Spinal cord (tissue), 10 donors: ENCODE results near the gene MOB3C. TPM values are rescaled to one million over a fixed set of nuclear protein-coding genes. Genes with fewer than 3 reads are reported as not detected.
A peak's percentile ranks its signal among the peaks of the same experiment; 100 is the strongest.

Experiments used
- DNase-seq, 6 donors: peaks; one replicate each; pipeline versions ENCODE4 v3.0.0 to v3.0.0-alpha.2; 2013 to 2015; ENCODE audit warnings: low spot score in 6 of 6, low read depth in 4 of 6
- H3K27ac ChIP-seq: one replicate; pipeline ENCODE4 v1.5.1; 2013; ENCODE audit warnings: low read depth, low read length, control low read depth
- H3K27me3 ChIP-seq: one replicate; pipeline ENCODE4 v1.6.1; 2013; ENCODE audit warnings: low read length; ENCODE audit not compliant: control insufficient read depth, insufficient read depth
- H3K36me3 ChIP-seq: one replicate; pipeline ENCODE4 v1.6.1; 2013; ENCODE audit warnings: low read length; ENCODE audit not compliant: control insufficient read depth, insufficient read depth
- H3K4me1 ChIP-seq: one replicate; pipeline ENCODE4 v1.6.1; 2013; ENCODE audit warnings: low read length; ENCODE audit not compliant: control insufficient read depth, insufficient read depth
- H3K4me3 ChIP-seq: one replicate; pipeline ENCODE4 v1.5.1; 2013; ENCODE audit warnings: low read depth, low read length, control low read depth
- H3K9me3 ChIP-seq: one replicate; pipeline ENCODE4 v1.6.1; 2013; ENCODE audit warnings: low read length; ENCODE audit not compliant: control insufficient read depth, insufficient read depth
- WGBS: methylation state at CpG from one replicate; pipeline ENCODE4 v1.1.5; 2013; ENCODE audit warnings: missing lambda C conversion rate; ENCODE audit not compliant: insufficient coverage; 5-methylcytosine and 5-hydroxymethylcytosine counted together
- polyA plus RNA-seq, 2 donors: library from polyadenylated mRNA; unstranded; fragments of 120-200 nt; gene quantifications; one replicate each; pipeline ENCODE4 v1.2.1, GENCODE V29; 2013; ENCODE audit not compliant: insufficient read length in 2 of 2
- total RNA-seq, 2 donors: library from RNA; depleted of rRNA in 1 of 2; stranded (reverse); fragments of 120-200 nt in 1 of 2; fragments of >200 nt in 1 of 2; gene quantifications; one replicate each; pipeline versions ENCODE4 v1.2.3 to v1.2.4, GENCODE V29; 2013 to 2014
- donor health status: healthy.

Gene MOB3C
- total and polyA plus RNA-seq, 4 donors, result 8.4 to 18.8 (median 9.7) TPM

DNA sequence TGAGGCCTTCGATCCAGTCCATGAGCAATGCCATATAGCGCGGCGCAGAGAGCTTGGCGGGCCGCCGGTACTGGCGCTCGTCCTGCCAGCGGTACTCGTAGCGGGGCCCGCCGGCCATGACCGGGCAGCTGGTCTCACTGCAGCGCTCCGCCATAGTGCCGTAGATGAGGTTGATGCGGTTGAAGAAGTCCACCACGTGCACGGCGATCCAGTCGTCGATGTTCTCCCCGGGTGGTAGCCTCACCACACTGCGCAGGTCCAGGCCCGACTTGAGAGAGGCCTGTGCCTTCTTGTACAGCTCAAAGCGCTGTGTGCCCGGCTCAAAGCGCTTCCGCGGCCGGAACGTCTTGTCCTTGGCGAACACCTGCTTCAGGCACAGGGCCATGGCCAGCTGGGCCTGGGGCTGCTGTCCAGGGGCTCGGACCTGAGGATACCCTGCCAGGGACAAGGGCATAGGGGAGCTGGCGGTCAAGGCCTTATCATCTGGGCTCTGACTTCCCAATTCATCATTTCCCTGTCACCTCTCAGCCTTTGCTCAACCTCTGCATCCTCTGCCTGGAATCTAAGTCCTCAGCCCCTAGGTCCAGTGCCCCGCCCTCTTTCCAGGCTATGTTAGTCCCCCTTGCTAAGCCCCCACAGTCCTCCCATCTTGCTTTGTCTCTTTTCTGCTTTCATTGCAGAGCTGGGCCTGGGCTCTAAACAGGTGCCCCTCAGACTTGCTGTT is 3.5 kb downstream of the MOB3C start:
- peaks cover 45% of the 10 kb centered on the region for H3K4me1 ChIP-seq
- peak in 1 of 6 donors; percentile 5 for DNase-seq
- 93% methylated on average over 38 of the region's 38 CpGs for WGBS
- no peaks in the 10 kb centered on the region for H3K9me3 ChIP-seq
- no peaks in the 10 kb centered on the region for H3K27me3 ChIP-seq
- H3K27ac ChIP-seq, result no peak overlapping the region
- no peak overlapping the region for H3K4me3 ChIP-seq
- H3K36me3 ChIP-seq, result peaks cover 30% of the 10 kb centered on the region

- WGBS, result 81% methylated on average over 7 of the region's 7 CpGs
- DNase-seq, result no peak
- Histone ChIP-seq H3K9me3 (no peaks in the 10 kb centered on the region), H3K27me3 (no peaks in the 10 kb centered on the region), H3K4me1 (peaks cover 45% of the 10 kb centered on the region), H3K36me3 (peaks cover 33% of the 10 kb centered on the region), H3K27ac (no peak overlapping the region), H3K4me3 (no peak overlapping the region)
Observed at GRCh38 chr1:46611691-46612221, 4.9 kb downstream of the MOB3C start.

GRCh38 chr1:46607345-46608130 is 9.1 kb downstream of the MOB3C start:
- no peaks in the 10 kb centered on the region for H3K27me3 ChIP-seq
- H3K36me3 ChIP-seq, result peaks cover 27% of the 10 kb centered on the region
- H3K27ac ChIP-seq, result no peak overlapping the region
- 71% methylated on average over 6 of the region's 7 CpGs for WGBS
- H3K9me3 ChIP-seq, result no peaks in the 10 kb centered on the region
- H3K4me1 ChIP-seq, result peaks cover 24% of the 10 kb centered on the region
- DNase-seq, result peak in 1 of 6 donors; percentile 26
- no peak overlapping the region for H3K4me3 ChIP-seq

DNA sequence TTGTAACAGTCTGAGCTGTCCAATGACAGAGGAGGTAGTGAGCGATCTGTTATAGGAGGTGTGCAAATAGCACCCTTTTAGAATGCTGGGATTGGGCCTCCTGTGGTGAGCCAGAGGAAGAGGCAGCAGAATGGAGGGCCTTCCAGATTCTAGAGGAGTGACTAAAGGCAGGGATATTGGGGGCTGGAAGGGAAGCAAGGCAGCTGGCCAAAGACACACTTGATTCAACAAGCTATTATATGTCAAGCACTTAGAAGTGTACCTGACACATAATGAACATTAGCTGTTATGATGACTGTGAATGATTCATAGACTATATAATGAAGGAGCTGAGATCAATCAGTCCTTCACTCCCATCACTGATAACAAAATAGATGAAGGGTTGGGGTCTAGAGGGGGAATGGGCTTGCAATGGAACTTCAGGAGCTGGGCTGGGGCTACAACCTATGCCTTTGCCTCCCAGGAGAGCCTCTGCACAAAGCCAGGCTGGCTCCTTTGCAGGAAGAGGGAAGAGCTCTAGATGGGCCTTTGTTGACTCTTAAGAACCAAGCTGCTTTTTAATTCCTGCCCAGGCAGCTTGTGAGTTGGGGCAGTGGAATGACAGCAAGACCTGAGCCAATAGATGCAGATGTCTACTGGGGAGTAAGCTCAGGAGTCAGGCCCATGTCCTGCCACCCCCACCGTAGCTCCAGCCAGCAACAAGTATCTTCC is 10.2 kb downstream of the MOB3C start:
- Histone ChIP-seq H3K27ac (no peak overlapping the region), H3K36me3 (peaks cover 20% of the 10 kb centered on the region), H3K4me3 (no peak overlapping the region), H3K27me3 (no peaks in the 10 kb centered on the region), H3K4me1 (peaks cover 18% of the 10 kb centered on the region), H3K9me3 (no peaks in the 10 kb centered on the region)
- DNase-seq, result no peak
- WGBS, result 94% methylated on average over 1 of the region's 2 CpGs

GRCh38 chr1:46605232-46605631 is 11.4 kb downstream of the MOB3C start:
- 93% methylated on average over 2 of the region's 2 CpGs for WGBS

DNA sequence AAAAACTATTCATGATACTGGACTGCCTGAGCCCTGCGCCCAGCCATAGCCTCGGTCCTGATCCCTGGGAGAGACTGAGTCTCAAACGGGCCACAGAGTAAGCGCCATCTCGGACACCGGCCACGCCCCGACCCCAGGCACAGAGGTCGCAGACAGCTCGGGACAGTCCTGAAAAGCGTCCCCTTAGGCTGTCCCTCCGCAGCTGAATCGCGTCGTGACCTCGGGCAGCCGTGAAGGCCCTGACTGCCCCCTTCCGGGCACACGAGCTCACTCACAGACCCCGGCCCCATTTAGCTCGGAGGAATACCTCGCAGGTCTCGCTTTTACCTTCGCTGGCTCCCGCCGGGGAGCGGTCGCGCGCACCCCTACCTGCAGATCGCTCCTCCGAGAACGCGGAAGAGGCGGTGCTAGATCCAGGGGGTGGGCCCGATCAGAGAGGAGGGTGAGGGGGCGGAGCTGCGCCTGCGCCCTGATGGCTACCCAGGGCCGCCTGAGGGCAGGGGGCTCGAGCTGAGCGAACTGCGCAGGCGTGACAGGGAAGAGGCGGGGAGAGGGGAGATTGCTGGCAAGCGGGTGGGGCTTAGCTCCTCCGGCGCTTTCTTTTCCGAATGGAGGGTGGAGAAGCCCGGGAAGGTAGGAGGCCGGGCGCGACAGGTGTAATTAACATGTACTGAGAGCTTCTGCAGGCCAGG is 12.6 kb downstream of the MOB3C start, which contains the start of gene MKNK1:
TSS of gene MKNK1 (minus strand) at position 411 of the 692 bp plus-strand sequence. CDS start 20,941 bp downstream, outside the sequence.
- H3K36me3 ChIP-seq, result peaks cover 12% of the 10 kb centered on the region
- peak; percentile 88 to 99 (median 93) for DNase-seq
- H3K27ac ChIP-seq, result peak within 1 kb of the TSS; percentile 49
- peaks cover 18% of the 10 kb centered on the region for H3K4me1 ChIP-seq
- peak within 1 kb of the TSS; percentile 92 for H3K4me3 ChIP-seq
- under 1% methylated on average over 51 of the region's 53 CpGs for WGBS
- no peaks in the 10 kb centered on the region for H3K27me3 ChIP-seq
- H3K9me3 ChIP-seq, result no peaks in the 10 kb centered on the region

More at GRCh38 chr1:46605232-46605631, 11.4 kb downstream of the MOB3C start:
- Histone ChIP-seq H3K4me1 (peaks cover 18% of the 10 kb centered on the region), H3K36me3 (peaks cover 20% of the 10 kb centered on the region), H3K9me3 (no peaks in the 10 kb centered on the region), H3K27me3 (no peaks in the 10 kb centered on the region), H3K4me3 (no peak overlapping the region), H3K27ac (no peak overlapping the region)
- DNase-seq, result no peak

GRCh38 chr1:46603481-46603857 is 13.1 kb downstream of the MOB3C start:
- no peak overlapping the region for H3K27ac ChIP-seq
- H3K9me3 ChIP-seq, result no peaks in the 10 kb centered on the region

DNA sequence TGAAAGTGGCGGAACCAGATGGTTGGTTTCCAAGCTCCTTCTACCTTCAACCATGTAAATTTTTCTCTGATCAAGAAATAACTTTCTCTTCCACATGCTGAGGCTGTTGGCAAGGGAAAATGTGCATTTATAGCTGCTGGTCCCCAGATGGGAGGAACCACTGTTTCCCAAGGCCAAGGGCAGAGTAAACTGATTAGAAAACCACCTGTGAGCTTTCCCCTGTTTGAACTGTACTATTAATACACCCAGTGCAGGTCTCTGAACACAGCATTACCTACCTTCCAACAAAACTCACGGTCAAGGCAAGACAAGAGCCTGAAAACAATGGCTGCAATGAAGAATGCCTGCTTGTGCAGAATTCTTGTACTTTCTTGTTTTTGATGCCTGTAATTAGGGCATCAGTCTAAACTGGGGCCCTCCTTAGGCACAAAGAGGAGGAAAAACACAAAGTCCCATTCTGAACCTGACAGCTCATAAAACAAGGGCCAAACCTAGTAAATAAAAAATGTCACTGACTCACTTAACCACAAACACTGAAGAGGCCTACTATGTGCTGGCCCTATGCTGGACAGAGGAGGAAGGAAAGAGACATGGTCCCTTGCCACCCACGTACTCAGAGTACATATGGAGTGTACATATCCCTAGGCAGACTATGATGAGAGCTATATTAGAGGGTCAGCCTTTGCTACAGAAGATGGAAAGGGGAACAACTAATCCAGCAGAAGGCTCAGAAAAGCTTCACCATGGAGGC is 15.2 kb downstream of the MOB3C start:
- no peak overlapping the region for H3K27ac ChIP-seq
- no peaks in the 10 kb centered on the region for H3K9me3 ChIP-seq
- H3K27me3 ChIP-seq, result no peaks in the 10 kb centered on the region
- DNase-seq, result no peak
- H3K36me3 ChIP-seq, result no peaks in the 10 kb centered on the region
- no peak overlapping the region for H3K4me3 ChIP-seq
- no CpG with 5 or more reads among the region's 3 CpGs for WGBS
- H3K4me1 ChIP-seq, result peaks cover 10% of the 10 kb centered on the region

More at GRCh38 chr1:46603481-46603857, 13.1 kb downstream of the MOB3C start:
- Histone ChIP-seq H3K27me3 (no peaks in the 10 kb centered on the region), H3K36me3 (peaks cover 7% of the 10 kb centered on the region), H3K4me3 (peak overlapping the region; percentile 92), H3K4me1 (peaks cover 18% of the 10 kb centered on the region)
- no peak for DNase-seq
- WGBS, result 8% methylated on average over 2 of the region's 2 CpGs
